GM19023 (cell line): ENCODE measurements around the gene RGR.

Experiments used
- ATAC-seq: cut with Tn5 transposase; IDR thresholded peaks from one replicate; pipeline ENCODE4 v1.9.1; 2021; ENCODE audit warnings: mild to moderate bottlenecking, moderate library complexity; ENCODE audit not compliant: unreplicated experiment

RGR gene

DNA sequence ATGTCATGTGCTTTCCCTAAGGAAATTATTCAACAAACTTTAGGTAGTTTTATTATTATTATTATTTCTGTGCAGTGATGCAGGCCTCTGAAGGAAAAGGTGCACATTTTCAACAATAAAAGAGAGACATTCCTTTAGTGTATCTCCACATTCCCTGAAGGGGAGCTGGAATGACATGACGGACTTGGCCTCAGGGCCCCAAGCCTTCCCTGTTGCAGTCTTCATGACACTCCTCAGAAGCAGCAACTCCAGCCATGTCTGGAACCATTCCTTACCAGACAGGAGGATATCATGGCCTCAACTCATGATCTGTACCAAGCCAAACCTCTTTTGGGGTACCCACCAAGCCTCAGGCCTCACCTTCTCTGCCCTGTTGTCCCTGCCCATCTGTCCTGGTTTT lies 48.3 kb downstream of the RGR start:
- no peak for ATAC-seq

DNA sequence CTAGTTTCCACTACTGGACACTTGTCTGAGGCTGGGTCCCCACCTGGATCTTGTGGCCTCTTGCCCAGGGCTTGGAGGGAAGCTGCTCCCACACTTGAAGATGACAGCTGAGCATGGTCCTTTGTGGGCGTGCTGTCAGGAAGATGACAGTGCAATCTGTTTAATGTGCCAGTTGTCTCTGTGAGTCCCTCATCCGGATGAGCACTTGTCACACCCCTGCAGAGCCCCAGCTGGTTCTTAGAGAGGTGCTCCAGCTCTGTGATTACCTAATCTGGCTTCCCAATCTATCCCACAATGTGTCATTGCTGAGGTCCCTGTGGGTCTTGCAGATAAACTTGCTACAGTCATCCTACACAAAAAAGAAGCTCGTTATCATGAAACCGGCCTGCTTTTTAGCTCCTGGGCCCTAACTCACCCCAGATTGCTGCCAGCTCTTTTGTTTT lies 48.7 kb downstream of the RGR start:
- no peak for ATAC-seq

DNA sequence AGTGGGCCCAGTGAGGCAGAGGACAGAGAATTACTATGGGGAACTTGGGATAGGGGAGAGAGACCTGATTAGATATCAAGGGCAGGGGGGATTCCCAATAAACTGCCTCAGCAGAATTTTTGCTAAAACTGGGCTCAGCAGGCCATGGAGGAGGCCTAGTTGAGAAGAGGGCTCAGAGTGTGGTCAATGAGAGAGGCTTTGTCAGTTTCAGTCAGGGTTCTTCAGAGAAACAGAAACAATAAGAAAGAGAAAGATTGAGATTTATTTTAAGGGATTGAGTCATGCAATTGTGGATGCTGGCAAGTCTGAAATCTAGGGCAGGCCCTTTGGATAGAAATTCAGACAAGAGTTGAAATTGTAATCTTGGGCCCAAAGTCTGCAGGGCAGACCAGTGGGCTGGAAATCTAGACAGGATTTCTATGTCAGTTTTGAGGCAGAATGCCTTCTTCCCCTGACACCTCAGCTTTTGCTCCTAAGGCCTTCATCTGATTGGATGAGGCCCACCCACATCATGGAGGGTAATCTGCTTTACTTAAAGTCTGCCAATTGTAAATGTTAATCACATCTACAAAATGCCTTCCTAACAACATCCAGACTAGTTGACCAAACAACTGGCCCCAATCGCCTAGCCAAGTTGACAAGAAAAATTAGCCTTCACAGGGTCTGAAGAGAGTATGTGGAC lies 50.1 kb downstream of the RGR start:
- ATAC-seq: peak; percentile 59

DNA sequence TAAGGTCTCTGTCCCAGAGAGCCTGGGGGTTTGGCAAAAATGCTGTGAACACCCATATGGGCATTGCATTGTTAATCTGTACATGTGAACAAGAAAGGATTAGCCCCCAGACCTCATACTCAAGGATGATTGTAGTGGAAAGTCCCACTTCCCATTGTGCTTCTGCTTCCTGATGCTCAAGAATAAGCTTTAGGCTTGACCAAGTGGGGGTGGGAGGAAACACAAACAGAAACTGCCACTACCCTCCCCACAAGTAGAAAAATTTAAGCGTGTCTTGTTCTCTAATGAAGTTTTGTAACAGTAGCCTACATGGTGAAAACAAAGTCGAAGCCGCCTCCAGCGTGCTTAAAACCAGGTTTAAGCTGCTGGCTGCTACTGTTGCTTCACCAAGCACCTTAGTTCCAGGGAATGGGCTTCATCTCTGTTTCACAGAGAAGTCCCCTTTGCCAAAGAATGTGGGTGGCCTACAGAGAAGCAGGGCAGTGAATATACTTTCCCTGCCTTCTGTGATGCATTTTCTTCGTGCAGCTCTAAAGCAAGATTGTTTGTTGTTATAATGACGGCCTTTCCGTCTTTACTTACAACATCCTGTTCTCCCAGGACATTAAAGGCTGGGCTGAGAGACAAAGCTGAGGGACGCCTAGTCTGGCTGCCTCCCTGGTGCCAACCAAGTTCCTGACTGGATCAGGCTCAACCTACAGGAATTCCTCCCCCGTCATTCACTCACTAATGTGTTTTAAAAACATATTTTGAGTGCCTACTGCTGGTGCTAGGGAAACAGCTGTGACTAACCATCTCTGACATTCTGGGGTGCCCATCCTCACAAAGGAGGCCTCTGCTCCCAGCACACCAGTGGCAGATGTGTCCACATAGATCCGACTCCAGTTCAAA lies 51.5 kb downstream of the RGR start:
- no peak for ATAC-seq

DNA sequence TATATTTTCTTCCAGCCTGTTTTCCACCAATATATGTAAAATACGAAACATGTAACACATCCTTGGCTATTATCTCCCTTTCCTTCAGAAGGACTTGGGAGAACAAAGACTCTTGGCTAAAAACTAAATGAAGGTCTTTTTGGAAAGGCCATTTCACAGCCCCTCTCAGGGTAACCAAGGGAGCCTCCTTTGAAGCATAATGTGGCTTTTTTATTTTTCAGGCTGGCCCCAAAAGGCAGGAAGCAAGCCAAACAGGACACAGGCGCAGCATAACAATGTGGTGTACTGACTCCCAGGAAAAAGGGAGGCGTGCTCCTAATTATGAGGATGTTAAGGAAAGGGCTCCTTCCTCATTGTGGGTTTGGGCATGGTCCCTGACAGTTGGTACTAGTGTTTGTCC lies 53.2 kb downstream of the RGR start:
- no peak for ATAC-seq

DNA sequence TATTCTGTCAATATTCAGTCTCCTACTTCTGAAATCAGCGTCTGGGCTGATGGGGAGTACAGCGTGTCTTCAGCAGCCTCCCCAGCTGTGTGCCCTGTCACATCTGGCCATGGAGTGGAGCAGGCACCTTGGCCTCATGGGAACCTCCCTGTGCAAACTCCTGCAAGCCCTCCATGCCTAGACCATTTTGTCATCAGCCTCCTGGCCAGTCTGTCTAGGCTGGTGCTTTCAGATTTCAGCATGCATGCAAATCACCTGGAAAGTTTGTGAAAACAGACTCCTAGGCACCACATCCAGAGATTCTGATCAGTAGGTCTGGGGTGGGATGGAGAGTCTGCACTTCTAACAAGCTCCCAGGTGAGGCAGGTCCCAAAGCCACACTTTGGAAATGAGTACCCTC lies 57.4 kb downstream of the RGR start:
- ATAC-seq: no peak

DNA sequence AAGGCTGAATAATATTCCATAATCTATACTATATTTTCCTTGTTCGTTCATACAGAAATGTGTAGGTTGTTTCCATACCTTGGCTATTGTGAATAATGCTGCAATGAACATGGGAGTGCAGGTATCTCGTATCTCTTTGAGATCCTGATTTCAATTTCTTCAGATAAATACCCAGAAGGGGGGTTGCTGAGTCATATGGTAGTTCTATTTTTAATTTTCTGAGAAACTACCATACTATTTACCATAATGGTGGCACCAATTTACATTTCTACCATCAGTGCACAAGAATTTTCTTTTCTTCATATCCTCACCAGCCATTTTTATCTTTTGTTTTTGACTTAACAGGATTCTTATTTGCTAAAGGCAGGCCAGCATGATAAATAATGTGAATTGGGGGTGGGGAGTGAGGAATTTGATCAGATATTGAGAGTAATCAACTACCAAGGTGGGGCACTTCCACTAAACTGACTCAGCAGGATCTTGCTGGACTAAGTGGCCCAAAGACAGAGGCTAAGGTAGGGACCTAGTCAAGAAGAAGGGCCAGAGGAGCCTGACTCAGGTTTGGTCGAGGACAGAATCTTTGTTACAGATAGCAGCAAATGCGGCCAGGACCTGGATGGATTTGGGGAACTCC lies 62.0 kb downstream of the RGR start:
- no peak for ATAC-seq

DNA sequence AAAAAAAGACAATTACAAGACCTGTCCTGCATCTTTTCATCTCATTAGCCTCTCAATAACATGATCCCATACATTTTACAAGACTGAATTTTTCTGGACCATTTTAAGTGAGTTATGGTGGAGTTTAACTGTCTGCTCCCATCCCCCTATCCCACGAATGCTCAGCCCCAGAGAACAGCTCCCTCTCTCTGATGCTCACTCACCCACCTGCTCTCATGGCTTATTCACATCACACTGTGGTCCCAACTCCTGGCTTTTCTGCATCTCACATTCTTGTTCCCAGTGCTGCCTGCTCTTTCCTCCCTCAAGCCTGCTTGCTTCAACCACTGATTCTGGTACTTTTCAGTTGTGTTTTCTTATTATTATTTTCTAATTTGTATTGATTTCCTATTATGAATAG lies 63.2 kb downstream of the RGR start:
- ATAC-seq: no peak

DNA sequence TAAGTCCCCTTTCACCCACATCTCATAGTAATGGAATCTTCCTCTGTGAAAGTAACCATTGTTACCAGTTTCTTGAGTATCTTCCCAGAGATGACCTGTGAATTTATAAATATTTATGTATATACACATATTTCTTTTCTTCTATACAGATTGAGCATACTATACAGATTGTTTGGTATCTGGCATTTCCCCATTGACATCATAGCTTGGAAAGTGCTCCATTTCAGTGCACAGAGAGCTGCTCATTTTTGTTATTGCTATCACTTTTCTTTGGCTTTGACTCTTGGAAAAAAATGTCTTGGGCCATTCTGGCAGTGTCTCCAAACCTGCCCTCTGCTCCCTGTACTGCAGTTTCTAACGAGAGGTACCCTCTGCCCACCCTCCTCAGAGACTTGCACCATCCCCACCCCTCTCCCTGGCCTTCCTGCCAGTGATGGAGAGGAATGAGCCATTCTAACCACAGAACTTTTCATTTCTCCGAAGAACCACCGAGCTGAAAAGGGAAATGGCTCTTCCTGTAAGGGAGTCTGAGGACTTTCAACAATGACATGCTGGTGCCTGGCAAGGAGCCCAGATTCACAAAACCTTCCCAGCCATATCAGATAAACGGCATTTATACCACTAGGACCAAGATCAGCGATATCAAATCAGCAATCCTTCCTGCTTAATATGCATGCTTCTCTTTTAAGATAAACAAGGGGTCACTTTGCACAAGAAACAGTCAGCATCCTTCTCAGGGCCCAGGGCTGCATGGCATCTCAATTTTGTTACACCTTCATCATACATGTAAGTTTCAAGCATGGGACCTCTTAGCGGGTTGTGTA lies 63.8 kb downstream of the RGR start:
- ATAC-seq: no peak
